ENCODE data around the gene ACKR2.

ACKR2 gene

DNA sequence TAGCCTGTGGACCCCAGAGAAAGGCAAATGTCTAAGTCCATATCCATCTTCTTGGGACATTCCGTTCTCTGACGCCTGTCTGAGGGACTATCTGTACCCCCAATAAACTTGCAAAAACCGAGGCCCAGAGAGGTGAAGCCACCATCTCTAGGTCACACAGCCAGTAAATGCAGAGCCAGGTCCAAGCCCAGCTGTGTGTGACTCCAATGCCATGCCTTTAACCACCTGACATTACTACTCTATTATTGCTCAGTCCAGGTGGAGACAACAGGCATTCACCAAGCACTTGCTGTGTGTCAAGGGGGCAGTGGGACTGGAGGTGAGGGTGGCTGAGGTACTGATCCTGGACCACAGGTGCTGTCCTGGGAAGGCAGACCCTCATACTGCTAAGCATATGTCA is 41.0 kb downstream of the ACKR2 start:
- Histone ChIP-seq H3K9ac (ENCODE audit: low read depth, low read length, poor library complexity, severe bottlenecking) (no peak overlapping the region), H3K27me3 (ENCODE audit: insufficient read depth, low read length, poor library complexity, severe bottlenecking) (no peaks in the 10 kb centered on the region), H4K20me1 (ENCODE audit: insufficient read depth, low read length, poor library complexity, severe bottlenecking) (no peaks in the 10 kb centered on the region), H3K79me2 (ENCODE audit: insufficient read depth, low read length) (no peaks in the 10 kb centered on the region), H3K4me2 (ENCODE audit: low read depth, low read length, poor library complexity, severe bottlenecking) (no peak overlapping the region), H3K9me2 (replicated peaks; ENCODE audit: low read depth, low read length) (no peaks in the 10 kb centered on the region), H2AFZ (ENCODE audit: low read length) (no peak overlapping the region), H3K36me3 (ENCODE audit: insufficient read depth, low read length) (no peaks in the 10 kb centered on the region), H3K4me1 (ENCODE audit: insufficient read depth, low read length, poor library complexity, severe bottlenecking) (peaks cover 21% of the 10 kb centered on the region), H3K4me3 (ENCODE audit: low read length, poor library complexity, severe bottlenecking) (no peak overlapping the region), H3K9me3 (ENCODE audit: insufficient read depth, low read depth, low read length) (no peaks in the 10 kb centered on the region), H3F3A (ENCODE audit: low read depth) (no peaks in the 10 kb centered on the region)
- TF ChIP-seq CTCF (conservative IDR thresholded peaks at IDR 0.05; ENCODE audit: low read length) (no peak), EZH2phosphoT487 (IDR thresholded peaks at IDR 0.05; ENCODE audit: borderline replicate concordance) (no peak)

DNA sequence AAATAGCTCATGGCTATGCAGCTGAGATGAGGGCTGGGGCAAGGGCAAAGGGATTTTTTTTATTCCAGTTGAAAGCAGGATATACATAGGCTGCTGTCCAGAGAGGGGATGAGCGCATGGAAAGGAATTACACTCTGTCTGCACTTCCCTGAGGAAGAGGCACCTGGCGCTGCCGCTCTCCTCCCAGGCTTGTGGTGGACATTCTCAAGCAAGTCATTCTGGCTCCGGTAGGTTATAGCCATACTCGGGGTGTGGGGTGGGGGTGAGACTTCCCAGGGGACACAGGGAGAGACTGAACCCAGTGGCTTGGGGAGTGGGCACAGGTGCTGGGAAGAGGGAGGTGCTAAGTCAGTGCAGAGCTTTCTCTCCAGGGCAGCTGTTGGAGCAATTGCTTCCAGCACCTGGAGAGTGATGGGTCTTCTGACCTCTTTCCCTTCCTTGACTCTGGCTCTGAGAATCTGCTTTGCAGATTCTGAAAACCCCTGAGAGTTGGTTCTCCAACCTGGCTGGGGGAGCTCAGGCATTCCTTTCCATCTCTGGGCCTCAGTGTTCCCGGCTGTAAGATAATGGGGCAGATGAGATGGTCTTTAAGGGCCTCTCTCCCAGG is 42.1 kb downstream of the ACKR2 start:
- no peaks in the 10 kb centered on the region for H3K36me3 ChIP-seq (ENCODE audit: insufficient read depth, low read length)
- H2AFZ ChIP-seq (ENCODE audit: low read length), result no peak overlapping the region
- TF ChIP-seq CTCF (conservative IDR thresholded peaks at IDR 0.05; ENCODE audit: low read length) (no peak), EZH2phosphoT487 (IDR thresholded peaks at IDR 0.05; ENCODE audit: borderline replicate concordance) (no peak)
- no peaks in the 10 kb centered on the region for H3K27me3 ChIP-seq (ENCODE audit: insufficient read depth, low read length, poor library complexity, severe bottlenecking)
- no peak overlapping the region for H3K4me2 ChIP-seq (ENCODE audit: low read depth, low read length, poor library complexity, severe bottlenecking)
- H3K9me2 ChIP-seq (replicated peaks; ENCODE audit: low read depth, low read length), result no peaks in the 10 kb centered on the region
- H4K20me1 ChIP-seq (ENCODE audit: insufficient read depth, low read length, poor library complexity, severe bottlenecking), result no peaks in the 10 kb centered on the region
- H3K79me2 ChIP-seq (ENCODE audit: insufficient read depth, low read length), result no peaks in the 10 kb centered on the region
- H3F3A ChIP-seq (ENCODE audit: low read depth), result no peaks in the 10 kb centered on the region
- H3K9ac ChIP-seq (ENCODE audit: low read depth, low read length, poor library complexity, severe bottlenecking), result no peak overlapping the region
- H3K4me1 ChIP-seq (ENCODE audit: insufficient read depth, low read length, poor library complexity, severe bottlenecking), result peaks cover 16% of the 10 kb centered on the region
- no peak overlapping the region for H3K4me3 ChIP-seq (ENCODE audit: low read length, poor library complexity, severe bottlenecking)
- no peaks in the 10 kb centered on the region for H3K9me3 ChIP-seq (ENCODE audit: insufficient read depth, low read depth, low read length)

DNA sequence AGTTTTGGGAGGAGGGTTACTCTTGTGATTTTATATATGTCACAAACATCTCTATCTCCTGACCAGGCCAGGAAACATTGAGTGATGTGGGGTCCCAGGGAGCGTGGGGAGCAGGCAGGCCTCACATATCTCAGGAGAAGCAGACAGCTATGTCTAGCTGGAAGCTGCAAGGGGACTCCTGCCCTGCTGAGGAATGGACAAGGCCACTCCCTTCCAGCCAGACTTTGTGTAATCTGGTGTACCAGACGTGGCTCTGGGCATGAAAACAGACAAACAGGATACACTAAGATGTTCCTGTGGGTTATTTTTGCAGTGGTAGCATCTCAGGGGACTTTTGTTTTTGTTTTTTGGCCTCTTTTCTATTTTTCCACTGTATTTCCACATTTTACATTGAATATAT is 43.2 kb downstream of the ACKR2 start:
- no peaks in the 10 kb centered on the region for H4K20me1 ChIP-seq (ENCODE audit: insufficient read depth, low read length, poor library complexity, severe bottlenecking)
- TF ChIP-seq EZH2phosphoT487 (IDR thresholded peaks at IDR 0.05; ENCODE audit: borderline replicate concordance) (no peak), CTCF (conservative IDR thresholded peaks at IDR 0.05; ENCODE audit: low read length) (no peak)
- no peaks in the 10 kb centered on the region for H3K27me3 ChIP-seq (ENCODE audit: insufficient read depth, low read length, poor library complexity, severe bottlenecking)
- no peaks in the 10 kb centered on the region for H3K36me3 ChIP-seq (ENCODE audit: insufficient read depth, low read length)
- H3K4me3 ChIP-seq (ENCODE audit: low read length, poor library complexity, severe bottlenecking), result no peak overlapping the region
- no peaks in the 10 kb centered on the region for H3K9me2 ChIP-seq (replicated peaks; ENCODE audit: low read depth, low read length)
- no peaks in the 10 kb centered on the region for H3K9me3 ChIP-seq (ENCODE audit: insufficient read depth, low read depth, low read length)
- H2AFZ ChIP-seq (ENCODE audit: low read length), result peak overlapping the region; percentile 48; the same call in 1 of the 2 replicates
- no peaks in the 10 kb centered on the region for H3F3A ChIP-seq (ENCODE audit: low read depth)
- H3K4me2 ChIP-seq (ENCODE audit: low read depth, low read length, poor library complexity, severe bottlenecking), result no peak overlapping the region
- H3K4me1 ChIP-seq (ENCODE audit: insufficient read depth, low read length, poor library complexity, severe bottlenecking), result peaks cover 5% of the 10 kb centered on the region
- no peaks in the 10 kb centered on the region for H3K79me2 ChIP-seq (ENCODE audit: insufficient read depth, low read length)
- H3K9ac ChIP-seq (ENCODE audit: low read depth, low read length, poor library complexity, severe bottlenecking), result no peak overlapping the region
